OCI-LY3 (cell line): Measurements from ENCODE around the gene COX6B1.
"Not testable (repeated sequence)": the region's sequence is repeated elsewhere in the genome, so short reads cannot be mapped to it uniquely, and the experiment has no call there.

ENCODE experiments used
- EZH2phosphoT487 ChIP-seq: fragments of 200-600 bp; shearing (Covaris generic); IDR thresholded peaks from 2 replicates; pipeline ENCODE4 v1.6.1; 2018; ENCODE audit warnings: antibody characterized with exemption, mixed run types, low read depth
- TF ChIP-seq, protein P1 (sequence below): fragments of 200-600, 300-600 bp; sonication (generic); IDR thresholded peaks from 2 replicates; pipeline ENCODE4 v1.5.1; 2014; ENCODE audit warnings: antibody characterized with exemption, low read length, low read depth

- TF ChIP-seq, protein P1, sequence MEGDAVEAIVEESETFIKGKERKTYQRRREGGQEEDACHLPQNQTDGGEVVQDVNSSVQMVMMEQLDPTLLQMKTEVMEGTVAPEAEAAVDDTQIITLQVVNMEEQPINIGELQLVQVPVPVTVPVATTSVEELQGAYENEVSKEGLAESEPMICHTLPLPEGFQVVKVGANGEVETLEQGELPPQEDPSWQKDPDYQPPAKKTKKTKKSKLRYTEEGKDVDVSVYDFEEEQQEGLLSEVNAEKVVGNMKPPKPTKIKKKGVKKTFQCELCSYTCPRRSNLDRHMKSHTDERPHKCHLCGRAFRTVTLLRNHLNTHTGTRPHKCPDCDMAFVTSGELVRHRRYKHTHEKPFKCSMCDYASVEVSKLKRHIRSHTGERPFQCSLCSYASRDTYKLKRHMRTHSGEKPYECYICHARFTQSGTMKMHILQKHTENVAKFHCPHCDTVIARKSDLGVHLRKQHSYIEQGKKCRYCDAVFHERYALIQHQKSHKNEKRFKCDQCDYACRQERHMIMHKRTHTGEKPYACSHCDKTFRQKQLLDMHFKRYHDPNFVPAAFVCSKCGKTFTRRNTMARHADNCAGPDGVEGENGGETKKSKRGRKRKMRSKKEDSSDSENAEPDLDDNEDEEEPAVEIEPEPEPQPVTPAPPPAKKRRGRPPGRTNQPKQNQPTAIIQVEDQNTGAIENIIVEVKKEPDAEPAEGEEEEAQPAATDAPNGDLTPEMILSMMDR: not testable (repeated sequence)
- not testable (repeated sequence) for TF ChIP-seq EZH2phosphoT487
These were observed 43.0 kb downstream of the COX6B1 start for GRCh38 chr19:35691106-35691505.
